ENCODE results near the gene CCDC148.
"Not testable (repeated sequence)": the region's sequence is repeated elsewhere in the genome, so short reads cannot be mapped to it uniquely, and the experiment has no call there.

CCDC148 gene

DNA sequence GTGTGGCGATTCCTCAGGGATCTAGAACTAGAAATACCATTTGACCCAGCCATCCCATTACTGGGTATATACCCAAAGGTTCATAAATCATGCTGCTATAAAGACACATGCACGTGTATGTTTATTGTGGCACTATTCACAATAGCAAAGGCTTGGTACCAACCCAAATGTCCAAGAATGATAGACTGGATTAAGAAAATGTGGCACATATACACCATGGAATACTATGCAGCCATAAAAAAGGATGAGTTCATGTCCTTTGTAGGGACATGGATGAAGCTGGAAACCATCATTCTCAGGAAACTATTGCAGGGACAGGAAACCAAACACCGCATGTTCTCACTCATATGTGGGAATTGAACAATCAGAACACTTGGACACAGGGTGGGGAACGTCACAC, 17.5 kb downstream of the CCDC148 start:
- DNase-seq (ENCODE audit: extremely low read depth in 1 of 2, low read depth in 1 of 2), result not testable (repeated sequence)

DNA sequence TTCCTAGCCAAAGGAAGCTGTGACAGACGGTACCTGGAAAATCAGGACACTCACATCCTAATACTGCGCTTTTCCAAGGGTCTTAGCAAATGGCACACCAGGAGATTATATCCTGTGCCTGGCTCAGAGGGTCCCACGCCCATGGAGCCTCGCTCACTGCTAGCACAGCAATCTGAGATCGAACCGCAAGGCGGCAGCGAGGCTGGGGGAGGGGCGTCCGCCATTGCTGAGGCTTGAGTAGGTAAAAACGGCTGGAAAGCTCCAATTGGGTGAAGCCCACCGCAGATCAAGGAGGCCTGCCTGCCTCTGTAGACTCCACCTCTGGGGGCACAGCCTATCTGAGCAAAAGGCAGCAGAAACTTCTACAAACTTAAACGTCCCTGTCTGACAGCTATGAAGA, 22.8 kb downstream of the CCDC148 start:
- not testable (repeated sequence) for DNase-seq (ENCODE audit: extremely low read depth in 1 of 2, low read depth in 1 of 2)

DNA sequence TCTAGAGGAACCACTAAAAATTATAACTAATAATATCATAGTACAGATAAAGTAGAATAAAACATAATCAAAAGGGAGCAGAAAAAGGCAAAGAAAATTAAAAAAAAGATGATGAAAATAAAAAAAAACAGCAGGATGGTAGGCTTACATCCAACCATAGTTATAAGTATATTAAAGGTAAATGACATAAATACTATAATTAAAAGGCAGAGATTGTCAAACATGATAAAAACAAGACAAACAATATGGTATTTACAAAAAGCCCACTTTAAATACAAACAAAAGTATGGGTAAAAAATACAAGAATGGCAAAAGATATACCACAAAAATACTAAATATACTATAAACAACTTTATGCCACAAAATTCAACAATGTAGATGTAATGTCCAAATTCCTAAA, 24.4 kb downstream of the CCDC148 start:
- DNase-seq (ENCODE audit: extremely low read depth in 1 of 2, low read depth in 1 of 2), result no peak

DNA sequence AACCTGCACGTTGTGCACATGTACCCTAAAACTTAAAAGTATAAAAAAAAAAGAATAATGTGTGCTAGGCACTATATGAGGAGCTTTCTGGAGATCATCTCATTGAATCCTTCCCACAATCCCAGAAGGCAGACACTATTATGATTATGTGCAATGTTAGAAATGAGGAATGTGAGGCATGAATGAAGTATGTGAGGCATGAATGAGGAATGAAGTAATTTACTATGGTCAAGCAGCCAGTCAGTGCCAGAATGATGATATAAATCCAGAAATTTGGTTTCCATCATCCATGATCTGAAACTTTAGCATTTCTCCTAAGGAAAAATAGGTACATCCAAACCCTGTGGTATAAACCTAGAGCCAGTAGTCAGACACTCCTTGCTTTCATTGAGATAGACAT, 42.0 kb downstream of the CCDC148 start:
- no peak for DNase-seq (ENCODE audit: extremely low read depth in 1 of 2, low read depth in 1 of 2)

DNA sequence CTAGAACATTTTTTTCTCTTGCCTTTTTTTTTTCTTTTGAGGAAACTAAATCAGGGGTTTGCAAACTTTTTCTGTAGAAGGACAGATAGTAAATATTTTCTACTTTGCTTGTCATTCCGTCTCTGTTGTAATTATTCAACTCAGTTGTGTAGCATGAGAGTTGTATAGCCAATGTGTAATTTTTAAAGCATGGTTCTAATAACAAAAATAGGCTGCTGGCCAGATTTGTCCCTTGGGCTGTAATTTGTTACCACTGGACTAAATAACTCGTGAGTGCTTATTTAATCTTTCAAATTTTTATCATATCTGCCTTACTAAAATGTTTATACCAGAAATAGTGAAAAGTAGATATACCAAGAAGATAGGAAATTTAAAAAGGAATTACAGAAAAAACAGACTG, 43.0 kb downstream of the CCDC148 start:
- DNase-seq (ENCODE audit: extremely low read depth in 1 of 2, low read depth in 1 of 2), result no peak

DNA sequence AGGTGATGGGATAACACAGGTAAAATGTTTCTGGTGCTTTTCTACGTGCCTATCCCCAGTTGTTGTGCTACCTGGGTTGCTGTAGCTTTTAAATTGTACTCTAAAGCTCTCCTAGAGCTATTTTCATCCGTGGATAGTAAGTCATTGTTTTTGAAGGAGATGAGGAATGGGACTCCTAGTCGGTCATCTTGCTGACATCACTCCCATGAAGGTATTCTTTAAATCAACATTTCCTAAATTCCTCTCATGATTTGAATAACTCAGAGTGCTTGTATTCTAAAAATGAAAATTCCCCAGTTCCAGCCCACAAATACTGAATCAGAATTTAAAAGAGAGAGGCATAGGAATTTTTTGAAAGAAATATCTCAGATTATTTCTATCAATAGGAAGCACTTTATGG, 44.3 kb downstream of the CCDC148 start:
- DNase-seq (ENCODE audit: extremely low read depth in 1 of 2, low read depth in 1 of 2), result no peak

DNA sequence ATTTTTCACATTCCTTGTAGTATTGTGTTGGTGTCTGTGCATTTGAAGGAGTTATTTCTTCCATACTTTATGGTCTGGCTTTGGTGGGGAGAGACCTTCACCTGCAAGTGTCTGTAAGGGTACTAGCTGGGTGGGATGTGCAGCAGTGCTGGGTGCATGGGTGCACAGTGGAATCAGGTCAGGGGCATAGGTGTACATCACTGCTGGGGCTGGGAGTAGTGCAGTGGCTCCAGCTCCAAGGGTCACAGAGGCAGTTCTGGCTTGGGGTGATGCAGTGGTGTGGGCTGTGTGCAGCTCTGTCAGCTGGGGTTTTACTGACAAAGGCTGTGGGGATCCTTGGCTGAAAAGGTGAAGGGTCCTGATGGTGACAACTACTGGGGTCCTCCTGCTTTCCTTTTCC, 44.8 kb downstream of the CCDC148 start:
- no peak for DNase-seq (ENCODE audit: extremely low read depth in 1 of 2, low read depth in 1 of 2)

DNA sequence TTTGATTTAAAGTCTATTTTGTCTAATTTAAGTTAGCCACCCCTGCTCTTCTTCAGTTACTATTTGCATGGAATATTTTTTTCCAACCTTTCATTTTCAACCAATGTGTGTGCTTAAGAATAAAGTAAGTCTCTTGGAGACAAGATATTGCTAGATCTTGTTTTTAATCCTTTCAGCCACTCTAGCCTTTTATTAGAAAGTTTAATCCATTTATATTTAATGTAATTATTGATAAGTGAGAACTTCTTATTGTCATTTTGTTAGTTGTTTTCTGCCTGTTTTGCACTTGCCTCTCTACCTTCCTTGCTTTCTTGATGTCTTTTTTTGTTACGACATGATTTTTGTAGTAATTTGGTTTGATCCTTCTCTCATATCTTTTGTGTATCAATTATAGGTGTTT, 46.4 kb downstream of the CCDC148 start:
- no peak for DNase-seq (ENCODE audit: extremely low read depth in 1 of 2, low read depth in 1 of 2)

DNA sequence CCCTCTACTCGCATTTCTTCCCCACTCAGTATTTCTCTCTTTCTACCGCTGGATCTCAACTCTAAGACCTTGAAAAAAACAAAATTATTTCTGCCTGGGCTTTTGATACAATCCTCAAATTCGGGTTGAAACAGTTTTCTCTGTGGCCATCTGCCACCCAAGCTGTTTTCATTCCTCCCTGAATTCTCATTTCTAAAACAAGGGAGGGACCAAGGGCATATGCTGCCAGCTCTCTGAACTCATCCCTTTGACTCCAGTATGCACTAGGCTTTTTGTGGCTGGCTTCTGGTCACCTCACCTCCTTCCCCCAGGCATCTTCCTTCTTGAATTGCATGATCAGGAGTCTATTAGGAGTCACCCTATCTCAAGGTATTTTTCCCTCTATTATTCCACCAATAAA, 49.5 kb downstream of the CCDC148 start:
- DNase-seq (ENCODE audit: extremely low read depth in 1 of 2, low read depth in 1 of 2), result no peak

DNA sequence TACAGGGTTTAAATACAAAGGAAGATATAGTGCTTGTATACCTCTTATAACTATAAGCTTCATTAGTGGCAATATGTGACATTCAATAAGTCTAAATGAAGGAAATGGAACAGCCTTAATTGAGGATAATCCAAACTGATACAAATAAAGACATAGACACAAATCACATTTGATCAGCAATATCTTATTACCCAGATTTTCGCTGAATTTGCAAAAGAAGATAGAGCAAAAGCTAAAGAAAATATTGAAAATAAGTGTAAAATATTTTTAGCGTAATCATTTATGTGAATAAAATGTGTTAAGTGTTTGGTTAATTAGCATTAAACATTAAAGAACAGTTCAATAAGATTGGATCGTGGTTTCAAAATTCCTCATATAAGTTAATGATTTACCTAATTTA, 51.2 kb downstream of the CCDC148 start:
- DNase-seq (ENCODE audit: extremely low read depth in 1 of 2, low read depth in 1 of 2), result no peak

DNA sequence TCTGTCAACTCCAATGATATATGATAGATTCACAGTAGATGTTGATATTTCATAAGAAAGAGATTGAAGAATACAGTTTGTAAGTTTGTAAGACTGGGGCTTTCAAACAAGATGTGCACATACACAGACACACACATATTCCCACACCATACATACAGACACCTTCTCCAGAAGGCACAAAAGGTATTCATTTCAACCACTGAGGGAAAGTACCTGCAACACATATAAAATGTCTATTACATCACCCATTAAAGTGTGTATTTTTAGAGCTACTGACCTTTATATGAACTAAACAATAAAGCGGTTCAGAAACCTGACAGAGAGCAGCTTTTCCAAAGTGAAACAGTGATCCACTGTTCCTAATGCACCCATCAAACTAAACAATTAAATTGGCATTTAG, 53.3 kb downstream of the CCDC148 start:
- no peak for DNase-seq (ENCODE audit: extremely low read depth in 1 of 2, low read depth in 1 of 2)

DNA sequence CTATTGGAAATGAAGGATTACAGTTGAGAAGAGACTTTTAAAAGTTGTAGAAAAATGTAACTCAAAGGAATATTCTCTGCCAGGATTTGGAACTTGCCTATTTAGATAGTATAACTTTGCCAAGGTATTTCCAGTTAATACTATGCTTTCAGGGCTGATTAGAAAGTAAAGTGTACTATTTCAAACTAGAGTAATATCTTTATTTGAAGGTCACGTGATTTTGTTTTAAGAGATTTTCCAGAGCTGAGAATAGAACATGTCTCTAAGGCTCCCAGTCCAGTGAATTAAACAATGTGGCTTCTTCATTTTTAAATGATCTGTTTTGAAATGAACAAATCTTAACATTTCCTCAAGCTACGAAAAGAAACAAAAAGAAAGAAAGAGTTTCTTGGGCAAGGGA, 53.9 kb downstream of the CCDC148 start:
- DNase-seq (ENCODE audit: extremely low read depth in 1 of 2, low read depth in 1 of 2), result no peak

DNA sequence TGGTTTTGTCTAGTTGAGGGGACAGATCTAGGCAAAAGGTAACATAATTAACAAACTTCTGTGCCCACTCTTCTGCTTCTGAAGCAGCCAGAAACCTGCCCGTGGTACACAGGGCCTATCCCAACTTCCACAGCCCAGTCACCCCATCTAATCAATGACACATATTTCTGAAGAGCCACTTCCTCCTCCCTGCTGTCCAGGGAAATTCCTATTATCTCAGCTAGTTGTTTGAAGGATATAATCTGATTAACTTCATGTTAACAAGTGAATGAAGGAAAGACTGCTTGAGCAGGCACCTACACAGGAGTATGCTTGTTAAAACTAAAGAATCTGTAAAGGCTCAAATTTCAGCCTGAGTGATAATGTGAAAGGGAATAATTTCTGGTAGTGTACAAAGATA, 61.4 kb downstream of the CCDC148 start:
- DNase-seq (ENCODE audit: extremely low read depth in 1 of 2, low read depth in 1 of 2), result no peak

DNA sequence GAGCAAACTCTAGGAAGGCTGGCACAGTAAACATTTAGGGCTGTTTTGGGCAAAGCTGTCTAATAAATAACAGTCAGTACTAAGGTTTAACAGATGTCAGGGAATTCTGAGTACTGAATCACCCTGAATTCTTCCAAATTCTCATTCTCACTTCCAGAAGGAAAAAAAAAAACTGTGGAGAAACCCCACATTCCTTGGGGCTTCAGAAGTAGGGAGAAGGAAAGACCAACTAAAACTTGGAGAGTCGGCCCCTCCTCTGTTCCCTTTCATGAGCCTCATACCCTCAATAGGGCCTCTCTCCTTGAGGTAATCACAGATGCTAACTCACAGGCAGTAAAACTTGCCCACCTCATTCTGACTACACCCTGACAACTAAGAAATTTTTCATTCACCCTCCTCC, 62.1 kb downstream of the CCDC148 start:
- DNase-seq (ENCODE audit: extremely low read depth in 1 of 2, low read depth in 1 of 2), result no peak

DNA sequence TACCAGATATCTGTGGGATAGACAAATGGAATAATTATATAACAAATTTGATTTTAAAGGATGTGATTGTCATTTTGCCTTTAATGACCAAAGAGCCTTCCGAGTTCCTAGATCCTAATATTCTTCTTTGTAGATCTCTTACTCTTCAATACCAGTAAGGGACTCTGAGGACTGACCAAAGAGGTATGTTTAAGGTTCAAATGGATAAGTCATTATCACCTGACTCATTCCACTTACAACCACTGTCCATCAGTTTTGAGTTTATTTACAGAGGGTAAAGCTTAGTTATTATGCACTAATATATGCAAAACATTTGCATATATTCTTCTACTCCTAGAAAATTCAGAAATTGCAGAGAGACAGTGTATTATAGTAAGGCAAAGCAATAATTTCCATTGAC, 62.7 kb downstream of the CCDC148 start:
- no peak for DNase-seq (ENCODE audit: extremely low read depth in 1 of 2, low read depth in 1 of 2)

DNA sequence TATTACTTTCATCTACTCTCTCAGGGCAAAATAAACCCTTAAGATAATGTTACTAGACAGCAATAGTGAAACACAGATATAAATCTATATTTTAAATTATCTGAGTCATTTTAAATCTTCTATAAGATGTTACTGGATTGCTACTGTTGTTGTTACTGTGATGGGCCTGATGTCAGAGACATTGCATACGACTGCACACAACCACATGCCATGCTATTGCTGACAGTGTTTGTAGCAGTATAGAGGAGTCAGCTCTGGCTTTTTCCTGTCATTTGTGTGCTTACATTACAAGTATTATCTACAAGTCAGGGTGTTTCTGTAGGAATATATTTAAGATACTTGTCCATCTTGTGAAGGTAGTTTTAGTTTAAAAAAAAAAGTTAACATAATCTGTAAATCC, 63.9 kb downstream of the CCDC148 start:
- no peak for DNase-seq (ENCODE audit: extremely low read depth in 1 of 2, low read depth in 1 of 2)

DNA sequence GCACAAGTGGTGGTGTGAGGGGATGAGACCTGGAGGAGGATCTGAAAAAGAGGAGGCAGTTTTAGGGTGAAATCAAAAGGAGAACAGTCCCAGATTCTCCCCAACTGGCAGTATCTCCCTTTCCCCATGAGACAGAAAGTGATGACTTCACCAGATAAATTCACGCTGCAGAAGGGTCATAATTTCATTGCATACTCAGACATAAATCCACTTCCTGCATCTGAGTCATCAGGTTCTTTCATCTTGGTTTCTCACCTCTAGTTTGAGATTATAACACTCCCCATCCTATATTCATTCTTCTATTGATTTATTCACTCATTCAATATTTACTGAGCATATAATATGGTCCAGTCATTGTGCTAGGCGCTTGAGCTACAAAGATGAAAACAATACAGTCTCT, 64.7 kb downstream of the CCDC148 start:
- DNase-seq (ENCODE audit: extremely low read depth in 1 of 2, low read depth in 1 of 2), result no peak

DNA sequence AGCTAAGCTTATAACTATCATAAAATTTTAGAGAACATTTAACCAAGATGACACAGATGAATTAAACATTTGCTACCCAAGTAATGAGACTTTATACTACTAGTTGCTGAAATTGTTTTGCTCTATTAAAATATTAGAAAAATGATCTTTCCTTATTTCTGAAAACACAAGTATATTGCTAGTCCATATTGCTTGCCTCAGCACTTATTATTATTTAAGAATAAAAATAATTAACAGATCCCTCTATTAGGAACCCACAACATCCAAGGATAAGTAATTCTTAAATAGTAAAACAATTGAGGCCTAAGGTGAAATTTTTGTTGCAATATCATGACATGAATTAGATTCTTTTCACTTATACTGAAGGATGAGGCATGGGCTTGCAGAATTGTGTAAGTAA, 65.2 kb downstream of the CCDC148 start:
- no peak for DNase-seq (ENCODE audit: extremely low read depth in 1 of 2, low read depth in 1 of 2)

DNA sequence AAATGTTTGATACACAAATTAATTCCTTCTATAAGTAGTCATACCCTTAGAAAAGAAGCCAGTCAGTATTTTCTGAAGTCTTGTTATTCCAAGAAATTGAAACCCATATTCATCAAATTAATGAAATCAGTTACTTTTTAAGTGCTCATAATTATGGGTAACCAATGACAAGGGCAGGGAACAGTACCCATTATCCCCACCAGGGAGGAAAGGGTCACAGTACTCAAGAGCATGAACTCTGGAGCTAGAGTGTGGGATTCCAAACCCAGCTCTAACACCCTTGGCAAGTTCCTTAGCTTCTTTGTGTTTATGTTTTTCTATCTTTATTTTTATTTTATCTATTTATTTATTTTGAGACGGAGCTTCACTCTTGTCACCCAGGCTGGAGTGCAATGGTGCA, 68.4 kb downstream of the CCDC148 start:
- no peak for DNase-seq (ENCODE audit: extremely low read depth in 1 of 2, low read depth in 1 of 2)

DNA sequence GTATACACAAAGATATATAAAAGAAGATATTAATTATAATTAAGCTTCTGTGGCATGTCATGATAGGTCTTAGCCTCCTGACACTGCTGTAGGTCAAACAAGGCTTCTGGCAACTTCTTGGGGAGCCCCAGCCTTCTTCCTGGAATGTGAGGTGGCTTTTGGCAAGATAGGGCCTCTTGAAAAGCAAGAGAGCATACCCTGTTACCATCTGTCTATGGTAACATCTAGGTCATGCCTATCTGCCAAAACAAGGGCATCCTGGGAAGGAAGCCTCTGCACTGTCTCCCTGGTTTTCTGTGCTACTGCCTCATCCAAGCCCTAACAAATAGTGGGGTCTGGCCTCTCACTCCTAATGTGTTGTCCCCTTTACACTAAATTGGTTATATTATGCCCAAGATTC, 70.9 kb downstream of the CCDC148 start:
- no peak for DNase-seq (ENCODE audit: extremely low read depth in 1 of 2, low read depth in 1 of 2)

DNA sequence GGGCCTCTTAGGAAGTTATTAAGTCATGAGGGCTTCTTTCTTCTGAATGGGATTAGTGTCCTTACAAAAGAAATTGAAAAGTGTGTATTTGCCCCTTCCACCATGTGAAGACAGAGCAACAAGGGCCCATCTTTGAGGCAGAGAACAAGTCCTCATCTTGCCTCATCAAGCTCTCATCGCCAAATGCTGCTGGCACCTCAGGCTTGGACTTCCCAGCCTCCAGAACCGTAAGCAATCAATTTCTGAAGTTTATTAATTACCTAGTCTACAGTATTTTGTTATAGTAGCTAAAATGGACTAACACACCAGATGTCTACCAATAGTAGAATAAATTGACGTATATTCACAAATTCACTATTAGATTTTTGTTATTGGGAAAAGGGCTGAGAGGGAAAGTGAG, 74.6 kb downstream of the CCDC148 start:
- no peak for DNase-seq (ENCODE audit: extremely low read depth in 1 of 2, low read depth in 1 of 2)

DNA sequence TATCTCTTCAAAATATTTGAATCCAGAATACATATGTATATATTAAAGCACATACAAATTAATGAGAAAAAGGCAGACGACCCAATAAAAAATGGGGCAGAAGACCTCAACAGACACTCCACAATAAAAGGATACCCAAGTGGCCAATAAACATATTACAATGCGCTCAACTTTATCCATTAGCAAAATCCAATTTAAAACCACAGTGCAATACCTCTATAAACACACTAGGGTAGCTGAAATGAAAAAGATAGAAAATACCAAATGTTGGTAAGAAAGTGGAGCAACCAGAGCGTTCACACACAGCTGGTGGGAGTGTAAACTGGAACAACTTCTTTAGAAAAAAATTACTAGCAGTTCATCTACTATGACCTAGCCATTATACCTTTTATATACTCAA, 75.3 kb downstream of the CCDC148 start:
- DNase-seq (ENCODE audit: extremely low read depth in 1 of 2, low read depth in 1 of 2), result no peak

DNA sequence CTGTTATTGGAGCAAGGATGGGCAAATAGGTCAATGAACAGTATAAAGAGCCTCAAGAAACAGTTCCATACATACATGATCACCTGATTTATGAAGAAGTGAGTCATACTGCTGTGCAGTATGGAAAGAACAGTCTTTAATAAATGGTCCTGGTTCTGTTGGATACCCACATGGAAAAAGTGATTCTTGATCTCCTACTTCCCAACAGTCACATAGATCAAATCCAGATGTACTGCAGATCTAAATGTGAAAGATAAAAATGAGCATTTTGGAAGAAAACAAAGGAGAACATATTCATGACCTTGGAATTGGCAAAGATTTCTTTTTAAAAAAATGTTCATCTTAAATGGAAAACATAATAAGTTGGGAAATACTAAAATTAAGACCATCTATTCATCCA, 75.8 kb downstream of the CCDC148 start:
- DNase-seq (ENCODE audit: extremely low read depth in 1 of 2, low read depth in 1 of 2), result no peak

DNA sequence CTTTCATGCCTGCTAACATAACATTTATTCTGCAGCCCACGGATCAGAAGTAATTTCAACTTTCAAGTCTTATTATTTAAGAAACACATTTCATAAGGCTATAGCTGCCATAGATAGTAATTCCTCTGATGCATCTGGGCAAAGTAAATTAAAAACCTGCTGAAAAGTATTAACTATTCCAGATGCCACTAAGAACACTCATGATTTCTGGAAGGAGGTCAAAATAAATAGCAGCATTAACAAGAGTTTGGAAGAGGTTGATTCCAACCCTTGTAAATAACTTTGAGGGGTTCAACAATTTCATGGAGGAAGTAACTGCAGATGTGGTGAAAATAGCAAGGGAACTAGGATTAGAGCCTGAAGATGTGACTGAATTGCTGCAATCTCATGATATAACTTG, 77.6 kb downstream of the CCDC148 start:
- DNase-seq (ENCODE audit: extremely low read depth in 1 of 2, low read depth in 1 of 2), result no peak
